HEK293T (cell line): ENCODE measurements around the gene SPACA6.

ENCODE experiments used
- BHLHE40 ChIP-seq: fragments of 450-650 bp; IDR thresholded peaks from 2 replicates; pipeline ENCODE4 v1.6.1; 2016; ENCODE audit warnings: mild to moderate bottlenecking, moderate library complexity, borderline replicate concordance
- ELF4 ChIP-seq: fragments of 450-650 bp; IDR thresholded peaks from 2 replicates; pipeline ENCODE4 v1.6.1; 2017; ENCODE audit warnings: antibody characterized with exemption
- FOXM1 ChIP-seq: fragments of 450-650 bp; IDR thresholded peaks from 2 replicates; pipeline ENCODE4 v1.6.1; 2017; ENCODE audit warnings: mild to moderate bottlenecking, borderline replicate concordance
- NFRKB ChIP-seq: fragments of 450-650 bp; IDR thresholded peaks from 2 replicates; pipeline ENCODE4 v1.6.1; 2016; ENCODE audit warnings: mild to moderate bottlenecking, moderate library complexity

DNA sequence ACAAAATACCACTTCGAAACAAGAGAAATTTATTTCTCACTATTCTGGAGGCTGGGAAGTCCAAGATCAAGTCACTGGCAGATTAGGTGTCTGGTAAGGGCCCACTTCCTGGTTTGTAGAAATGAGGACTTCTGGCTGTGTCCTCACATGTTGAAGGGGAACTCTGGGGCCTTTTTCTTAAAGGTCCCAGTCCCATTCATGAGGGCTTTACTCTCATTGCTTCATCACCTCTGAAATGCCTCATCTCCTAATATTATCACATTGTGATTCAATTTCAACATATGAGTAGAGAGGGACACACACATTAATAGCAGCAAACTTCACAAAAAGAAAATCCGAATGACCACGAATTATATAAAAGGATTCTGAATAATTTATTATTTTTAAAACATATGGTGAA, 24.9 kb upstream of the SPACA6 start:
- TF ChIP-seq FOXM1 (no peak), NFRKB (no peak), ELF4 (no peak), BHLHE40 (no peak)
